MCF 10A (cell line): ENCODE results near the gene CFAP61. TPM values are rescaled to one million over a fixed set of nuclear protein-coding genes. Genes with fewer than 3 reads are reported as not detected.

Source experiments
- BruUV-seq: library from RNA; stranded (reverse); fragments of 400-500 nt; replicated peaks from 2 replicates; lab custom pipeline; 2021; lab: Mats Ljungman, UMichigan
- CTCF ChIA-PET: fragments of 300-600 bp; sonication (Branson Sonifier 250); formaldehyde crosslinking; extraction: SDS; loops from one replicate; lab custom pipeline; 2021; ENCODE audit warnings: antibody characterized with exemption, inconsistent platforms; lab: Yijun Ruan, JAX
- POLR2A ChIA-PET: fragments of 300-600, 350-650 bp; sonication (Branson Sonifier 250); formaldehyde crosslinking; extraction: SDS; loops from one replicate; lab custom pipeline; 2020; ENCODE audit warnings: antibody characterized with exemption, inconsistent platforms; lab: Yijun Ruan, JAX
- DNase-seq: peaks from one replicate; pipeline ENCODE4 v3.0.0-alpha.2; 2018; ENCODE audit not compliant: unreplicated experiment
- H3K27ac Mint-ChIP-seq: one replicate; pipeline ENCODE4 v1.8.0; 2022; ENCODE audit warnings: mild to moderate bottlenecking, low read depth, mixed read lengths; ENCODE audit not compliant: unreplicated experiment
- H3K27me3 Mint-ChIP-seq: one replicate; pipeline ENCODE4 v1.8.0; 2022; ENCODE audit warnings: mixed read lengths; ENCODE audit not compliant: insufficient read depth, unreplicated experiment
- H3K36me3 Mint-ChIP-seq: one replicate; pipeline ENCODE4 v1.8.0; 2022; ENCODE audit warnings: mild to moderate bottlenecking, moderate library complexity, mixed read lengths; ENCODE audit not compliant: insufficient read depth, unreplicated experiment
- H3K4me1 Mint-ChIP-seq: one replicate; pipeline ENCODE4 v1.8.0; 2022; ENCODE audit warnings: mixed read lengths; ENCODE audit not compliant: insufficient read depth, unreplicated experiment
- H3K4me3 Mint-ChIP-seq: one replicate; pipeline ENCODE4 v1.8.0; 2022; ENCODE audit warnings: mild to moderate bottlenecking, moderate library complexity, mixed read lengths; ENCODE audit not compliant: unreplicated experiment
- H3K9me3 Mint-ChIP-seq: one replicate; pipeline ENCODE4 v1.8.0; 2022; ENCODE audit warnings: mixed read lengths; ENCODE audit not compliant: unreplicated experiment
- CTCF ChIP-seq: fragments of 200-600 bp; IDR thresholded peaks from one replicate; pipeline ENCODE4 v1.8.0; 2022; ENCODE audit warnings: antibody characterized with exemption, mild to moderate bottlenecking; ENCODE audit not compliant: unreplicated experiment
- intact Hi-C: fragments of 100-400 bp; cut with micrococcal nuclease; formaldehyde crosslinking; loops from 2 replicates; pipeline ENCODE4 v1.14.1; 2022
- total RNA-seq: library from RNA; stranded (reverse); gene quantifications from 2 replicates; pipeline ENCODE4 v1.2.3, GENCODE V29; 2022

The CFAP61 gene
- total RNA-seq, 1 experiment from 2014 or later: 1.5 TPM

DNA sequence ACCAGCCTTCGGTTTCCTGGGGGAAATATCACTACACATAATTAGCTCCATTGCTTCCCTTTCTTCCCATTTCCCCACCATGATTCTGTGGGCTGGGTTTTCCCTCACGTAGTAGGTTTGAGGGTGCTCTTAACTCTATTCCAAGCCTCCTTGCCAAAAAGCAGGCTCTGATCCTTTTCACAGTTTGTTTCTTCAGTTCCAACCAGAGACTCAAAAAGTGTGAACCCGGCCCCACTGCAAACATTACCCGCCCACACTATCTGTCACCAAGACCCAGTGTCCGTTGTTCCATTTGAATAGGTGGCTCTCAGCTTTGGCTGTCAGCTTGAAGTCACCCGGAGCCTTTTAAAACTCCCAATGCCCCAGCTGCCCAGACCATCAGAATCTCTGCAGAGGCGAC, 47.0 kb upstream of the CFAP61 start:
- Mint-ChIP-seq H3K27ac (no peak overlapping the region), H3K9me3 (no peaks in the 10 kb centered on the region), H3K4me1 (peaks cover 6% of the 10 kb centered on the region), H3K4me3 (no peak overlapping the region), H3K27me3 (no peaks in the 10 kb centered on the region), H3K36me3 (peaks cover 47% of the 10 kb centered on the region)
- no peak for DNase-seq
- no peak for TF ChIP-seq CTCF
- no TSS peak for BruUV-seq
- CTCF ChIA-PET: interaction anchor here (0.9 to 1.3 kb wide), 6 partner anchors 11 to 589 kb away, joined by 3 to 9 read pairs (median 5); partner anchors contain the start of gene NAA20
- POLR2A ChIA-PET: interaction anchor here (1.2 to 1.7 kb wide), 7 partner anchors 10 to 91 kb away, joined by 3 to 7 read pairs (median 4); partner anchors contain the start of gene NAA20
- intact Hi-C loops: no loop called here

DNA sequence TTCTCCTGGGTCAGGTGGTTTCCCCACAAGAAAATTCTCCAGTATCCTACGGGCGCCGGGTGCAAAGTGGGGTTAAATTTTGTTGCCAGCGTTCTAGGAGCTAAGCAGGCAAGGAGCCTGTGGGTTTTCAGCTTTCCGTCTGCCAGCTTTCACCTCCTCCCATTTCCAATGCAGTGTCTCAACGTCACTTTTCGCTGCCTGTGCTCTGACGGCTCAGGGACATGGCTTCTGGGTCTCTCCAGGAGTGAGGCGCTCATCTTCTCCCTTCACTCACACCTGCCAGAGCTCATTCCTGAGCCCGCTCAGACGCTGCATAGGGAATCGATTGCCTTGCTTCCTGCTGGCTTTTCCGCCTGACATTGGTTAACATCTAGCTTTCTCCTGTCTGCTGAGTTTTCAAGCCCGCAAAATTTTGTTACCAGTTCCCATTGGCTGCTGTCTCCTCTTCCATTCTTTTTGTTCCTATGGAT, 42.5 kb upstream of the CFAP61 start:
- CTCF ChIA-PET: interaction anchor here (0.6 to 1.8 kb wide), 4 partner anchors 10 to 317 kb away, joined by 3 to 6 read pairs (median 4); no protein-coding TSS in a partner anchor

DNA sequence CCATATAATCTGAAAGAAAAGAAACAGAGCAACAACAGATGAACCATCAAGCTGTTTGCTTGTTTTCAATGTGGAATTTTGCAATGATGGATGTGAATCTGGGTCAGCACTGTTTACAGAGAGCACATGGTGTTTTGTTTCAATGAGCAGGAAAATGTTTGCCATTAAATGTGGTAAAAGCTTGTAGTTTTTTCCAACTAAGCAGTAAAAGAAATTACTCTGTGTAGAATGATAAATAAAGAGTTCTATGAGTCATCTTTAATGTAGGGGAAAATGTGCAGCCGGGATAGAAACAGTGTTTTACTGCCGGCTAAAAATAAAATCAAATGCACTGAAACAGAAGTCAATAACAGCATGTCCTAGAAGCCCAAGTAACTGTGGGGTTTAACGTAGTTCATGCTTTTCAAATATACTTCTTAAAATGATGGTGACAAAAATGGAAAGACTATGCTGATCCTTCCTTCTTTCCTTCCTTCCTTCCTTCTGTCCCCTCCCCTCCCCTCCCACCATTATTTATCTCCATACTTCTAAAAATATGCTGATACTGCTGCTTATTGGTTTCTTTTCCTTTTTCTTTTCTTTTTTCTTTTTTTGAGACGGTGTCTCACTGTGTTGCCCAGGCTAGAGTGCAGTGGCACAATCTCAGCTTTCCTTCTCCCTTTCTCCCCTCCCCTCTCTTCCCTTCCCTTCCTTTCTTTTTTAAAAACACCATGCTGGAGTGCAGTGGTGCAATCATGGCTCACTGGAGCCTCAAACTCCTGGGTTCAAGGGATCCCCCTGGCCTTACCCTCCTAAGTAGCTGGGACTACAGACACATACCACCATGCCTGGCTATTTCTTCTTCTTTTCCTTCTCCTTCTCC, 41.5 kb upstream of the CFAP61 start:
- Mint-ChIP-seq H3K4me3 (no peak overlapping the region), H3K27ac (peak overlapping the region; percentile 44), H3K36me3 (no peaks in the 10 kb centered on the region), H3K27me3 (no peaks in the 10 kb centered on the region), H3K9me3 (no peaks in the 10 kb centered on the region), H3K4me1 (peaks cover 5% of the 10 kb centered on the region)
- BruUV-seq: no TSS peak
- ChIA-PET CTCF (interaction anchor here (1.2 to 1.8 kb wide), 2 partner anchors 225 to 318 kb away, joined by 6 read pairs; no protein-coding TSS in a partner anchor), POLR2A (interaction anchor here (0.6 to 1.3 kb wide), 8 partner anchors 10 to 225 kb away, joined by 3 to 7 read pairs (median 3); no protein-coding TSS in a partner anchor)
- DNase-seq: peak; percentile 33
- intact Hi-C loops: no loop called here
- TF ChIP-seq CTCF: no peak

More for the DNA sequence above, 42.5 kb upstream of the CFAP61 start:
- Mint-ChIP-seq H3K36me3 (peaks cover 8% of the 10 kb centered on the region), H3K27me3 (no peaks in the 10 kb centered on the region), H3K27ac (no peak overlapping the region), H3K4me1 (peaks cover 5% of the 10 kb centered on the region), H3K9me3 (no peaks in the 10 kb centered on the region), H3K4me3 (no peak overlapping the region)
- no TSS peak for BruUV-seq
- intact Hi-C loops: no loop called here
- POLR2A ChIA-PET: interaction anchor here (0.8 to 1.3 kb wide), 4 partner anchors 9 to 34 kb away, joined by 3 to 7 read pairs (median 4); no protein-coding TSS in a partner anchor
- no peak for DNase-seq
- TF ChIP-seq CTCF: no peak

GRCh38 chr20:20012541-20012940, 39.8 kb upstream of the CFAP61 start:
- DNase-seq: no peak
- H3K27me3 Mint-ChIP-seq: no peaks in the 10 kb centered on the region
- no peaks in the 10 kb centered on the region for H3K36me3 Mint-ChIP-seq
- no peaks in the 10 kb centered on the region for H3K9me3 Mint-ChIP-seq
- no peak overlapping the region for H3K4me3 Mint-ChIP-seq
- H3K27ac Mint-ChIP-seq: no peak overlapping the region
- BruUV-seq: no TSS peak
- TF ChIP-seq CTCF: no peak
- POLR2A ChIA-PET: interaction anchor here (0.9 to 1.0 kb wide), 2 partner anchors 9 to 255 kb away, joined by 4 to 5 read pairs; partner anchors contain the start of gene RIN2
- CTCF ChIA-PET: interaction anchor here (0.7 kb wide), 2 partner anchors 55 to 246 kb away, joined by 3 read pairs; no protein-coding TSS in a partner anchor
- peaks cover 10% of the 10 kb centered on the region for H3K4me1 Mint-ChIP-seq
- intact Hi-C loops: no loop called here
